HepG2 (cell line): ENCODE results near the gene TEX261. TPM values are rescaled to one million over a fixed set of nuclear protein-coding genes. Genes with fewer than 3 reads are reported as not detected.

ENCODE experiments used
- ATAC-seq: fragments of 200-7000 bp; cut with Tn5 transposase; 3 replicates; pipeline ENCODE4 v1.9.1; 2020; ENCODE audit warnings: mild to moderate bottlenecking, moderate library complexity
- BruUV-seq: library from RNA; stranded (reverse); fragments of 400-500 nt; replicated peaks from 2 replicates; lab custom pipeline; 2021; lab: Mats Ljungman, UMichigan
- CTCF ChIA-PET: fragments of 300-600 bp; formaldehyde crosslinking; extraction: SDS; loops from one replicate; lab custom pipeline; 2021; ENCODE audit warnings: low total read pairs, inconsistent platforms, low intra/inter-chr PET ratio; lab: Yijun Ruan, JAX
- POLR2A ChIA-PET: fragments of 350-600 bp; sonication (Branson Sonifier 250); formaldehyde crosslinking; loops from one replicate; lab custom pipeline; 2020; ENCODE audit warnings: antibody characterized with exemption, inconsistent platforms; lab: Yijun Ruan, JAX
- DNase-seq: peaks from one replicate; pipeline ENCODE4 v3.0.0-alpha.2; 2015; ENCODE audit warnings: low spot score
- FAIRE-seq: peaks from 3 replicates; lab custom pipeline; 2011; peaks lifted over from hg19 to GRCh38; lab: Jason Lieb, UNC
- H2AFZ ChIP-seq: one replicate; pipeline ENCODE4 v1.6.1; 2011; ENCODE audit warnings: low read length, inconsistent platforms
- H3K27ac ChIP-seq: fragments of 300-600 bp; 3 replicates; pipeline ENCODE4 v1.8.0; 2011; ENCODE audit warnings: mixed run types, mild to moderate bottlenecking, mixed read lengths, low read length, inconsistent platforms; ENCODE audit not compliant: insufficient read depth; ENCODE audit errors: extremely low read length
- H3K27me3 ChIP-seq, 2 experiments: fragments of 200-600 bp in 1 of 2; 2 replicates in 1 of 2; 3 replicates in 1 of 2; pipeline versions ENCODE4 v1.6.0 to v1.8.0; 2011; ENCODE audit warnings: low read length in 2 of 2, mild to moderate bottlenecking in 2 of 2, moderate library complexity in 2 of 2, inconsistent platforms in 1 of 2; ENCODE audit not compliant: insufficient read depth in 2 of 2, control insufficient read depth in 1 of 2
- H3K36me3 ChIP-seq, 2 experiments: fragments of 200-600 bp in 1 of 2; replicated peaks in 1 of 2; 2 replicates in 1 of 2; 3 replicates in 1 of 2; pipeline versions ENCODE4 v1.5.1 to v1.8.0; 2011; ENCODE audit warnings: low read length in 2 of 2, inconsistent platforms in 1 of 2; ENCODE audit not compliant: insufficient read depth in 2 of 2, control insufficient read depth in 1 of 2
- H3K4me1 ChIP-seq: 2 replicates; pipeline ENCODE4 v1.5.1; 2012; ENCODE audit warnings: low read length, inconsistent platforms; ENCODE audit not compliant: insufficient read depth
- H3K4me2 ChIP-seq: 2 replicates; pipeline ENCODE4 v1.6.0; 2011; ENCODE audit warnings: low read depth, low read length, inconsistent platforms
- H3K4me3 ChIP-seq, 3 experiments: fragments of 200-600 bp in 1 of 3; sonication (generic), shearing (Covaris generic) in 1 of 3; replicated peaks in 1 of 3; 2 replicates each; pipeline ENCODE4 v1.5.1; 2011 to 2016; ENCODE audit warnings: low read length in 3 of 3, inconsistent platforms in 2 of 3, low read depth in 2 of 3, mild to moderate bottlenecking in 2 of 3, control low read depth in 1 of 3, mixed read lengths in 1 of 3; ENCODE audit not compliant: insufficient read depth in 1 of 3
- H3K79me2 ChIP-seq: one replicate; pipeline ENCODE4 v1.6.1; 2011; ENCODE audit warnings: low read length, inconsistent platforms; ENCODE audit not compliant: insufficient read depth
- H3K9ac ChIP-seq: 2 replicates; pipeline ENCODE4 v1.6.0; 2011; ENCODE audit warnings: mild to moderate bottlenecking, low read depth, low read length, inconsistent platforms; ENCODE audit not compliant: insufficient read depth
- H3K9me3 ChIP-seq: 2 replicates; pipeline ENCODE4 v1.5.1; 2012; ENCODE audit warnings: mild to moderate bottlenecking, low read length
- H4K20me1 ChIP-seq: 2 replicates; pipeline ENCODE4 v1.6.0; 2011; ENCODE audit warnings: inconsistent platforms, mild to moderate bottlenecking, low read length, moderate library complexity; ENCODE audit not compliant: insufficient read depth
- JUN ChIP-seq: sonication (generic); formaldehyde crosslinking; IDR thresholded peaks from 2 replicates; pipeline ENCODE4 v1.4.0; 2020; ENCODE audit warnings: mild to moderate bottlenecking, missing genetic modification reagents
- MED8 ChIP-seq: sonication (generic); formaldehyde crosslinking; IDR thresholded peaks from 2 replicates; pipeline ENCODE4 v1.8.1; 2023; ENCODE audit warnings: mild to moderate bottlenecking, missing genetic modification reagents; ENCODE audit not compliant: insufficient replicate concordance
- ZBTB20 ChIP-seq: sonication (generic); formaldehyde crosslinking; IDR thresholded peaks from 2 replicates; pipeline ENCODE4 v1.8.1; 2023; ENCODE audit warnings: missing genetic modification reagents, low read depth, mild to moderate bottlenecking, borderline replicate concordance
- ZBTB21 ChIP-seq: sonication (generic); formaldehyde crosslinking; IDR thresholded peaks from 2 replicates; pipeline ENCODE4 v1.4.0; 2020; ENCODE audit warnings: missing genetic modification reagents
- ZMYM3 ChIP-seq: sonication (generic); formaldehyde crosslinking; IDR thresholded peaks from 2 replicates; pipeline ENCODE4 v1.5.1; 2020; ENCODE audit warnings: mild to moderate bottlenecking, missing genetic modification reagents
- ZNF281 ChIP-seq: sonication (generic); formaldehyde crosslinking; IDR thresholded peaks from 2 replicates; pipeline ENCODE4 v1.4.0; 2020; ENCODE audit warnings: missing genetic modification reagents, borderline replicate concordance
- ZNF451 ChIP-seq: sonication (generic); formaldehyde crosslinking; IDR thresholded peaks from 2 replicates; pipeline ENCODE4 v1.5.0; 2020; ENCODE audit warnings: mild to moderate bottlenecking, missing genetic modification reagents
- ZNF639 ChIP-seq: conservative IDR thresholded peaks from 2 replicates; pipeline ENCODE4 v1.6.1; 2018; ENCODE audit warnings: missing genetic modification reagents
- WGBS: methylation state at CpG from one replicate; pipeline ENCODE4 v1.1.6; 2017; ENCODE audit warnings: low lambda C conversion rate; 5-methylcytosine and 5-hydroxymethylcytosine counted together
- in situ Hi-C: cut with HindIII; loops from 2 replicates; pipeline ENCODE4 v1.10.0; 2017; ENCODE audit warnings: low pct_unique_long_range_greater_than_20kb; ENCODE audit not compliant: extremely low pct_ligation_motif_present
- intact Hi-C: fragments of 100-400 bp; cut with micrococcal nuclease; formaldehyde crosslinking; loops from one replicate; pipeline ENCODE4 v1.10.0; 2022; ENCODE audit not compliant: unreplicated experiment
- polyA plus RNA-seq, 8 experiments: library from polyadenylated mRNA; depleted of rRNA in 3 of 8; stranded (reverse) in 7 of 8; unstranded in 1 of 8; fragments of >200 nt; fragmentation: Illumina TruSeq in 4 of 8; extraction: Trizol in 4 of 8; gene quantifications; 2 replicates each; pipeline versions ENCODE4 v1.2.1 to v1.2.3, GENCODE V29; 2011 to 2016; ENCODE audit warnings: low read depth in 4 of 8, missing spikeins in 1 of 8, mixed read lengths in 1 of 8; ENCODE audit not compliant: insufficient read depth in 1 of 8
- total RNA-seq, 5 experiments: library from RNA; depleted of rRNA; stranded (reverse); fragments of >200 nt; fragmentation: Illumina TruSeq; extraction: Trizol; gene quantifications; 2 replicates each; pipeline ENCODE4 v1.2.3, GENCODE V29; 2016; ENCODE audit warnings: low read depth in 1 of 5
- TF ChIP-seq, protein P1 (sequence below): IDR thresholded peaks from 2 replicates; pipeline ENCODE4 v1.6.1; 2016
- TF ChIP-seq, protein P2 (sequence below): sonication (generic); formaldehyde crosslinking; IDR thresholded peaks from 2 replicates; pipeline ENCODE4 v1.4.0; 2020; ENCODE audit warnings: missing genetic modification reagents

The TEX261 gene
- total and polyA plus RNA-seq, 2 of the 13 experiments (the other 11 are each of a cell fraction or from before 2014, with no cell fraction given) = 43.8 to 78.7 TPM

DNA sequence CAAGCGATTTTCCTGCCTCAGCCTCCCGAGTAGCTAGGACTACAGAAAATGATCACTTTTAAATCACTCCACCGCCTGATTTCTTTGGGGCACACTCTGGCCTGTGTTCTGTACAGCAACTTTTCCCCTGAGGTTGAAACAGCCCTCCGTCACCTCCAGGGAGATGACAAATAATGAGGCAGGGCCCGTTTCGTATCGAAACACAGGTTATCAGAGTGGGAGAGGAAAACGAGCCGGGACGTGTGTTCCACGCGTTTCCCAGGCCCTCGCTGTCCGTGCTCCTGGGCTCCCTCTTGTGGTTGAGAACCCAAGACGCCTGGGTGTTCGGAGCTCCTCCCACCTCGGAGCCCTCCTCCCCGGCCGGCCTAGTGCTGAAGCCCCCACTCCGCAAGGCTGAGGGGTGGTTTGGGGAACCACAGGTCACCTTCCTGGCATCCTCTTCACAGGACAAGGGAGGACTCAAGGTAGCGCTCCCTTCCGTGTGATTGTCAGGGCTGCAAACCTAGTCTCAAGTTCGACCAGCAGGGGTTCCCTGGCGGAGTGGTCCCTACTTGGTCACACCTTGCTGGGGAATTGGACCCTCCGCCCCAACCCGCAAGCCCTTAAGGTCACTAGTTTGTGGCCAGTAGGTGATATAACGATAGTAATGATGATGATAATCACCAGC, 46.2 kb downstream of the TEX261 start:
- Histone ChIP-seq H3K27ac (no peak overlapping the region), H3K27me3 (peaks cover 0 to 17% of the 10 kb centered on the region in 2 experiments; a peak in 3 of 5 replicates), H3K4me1 (peaks cover 34% of the 10 kb centered on the region), H3K9me3 (no peaks in the 10 kb centered on the region), H4K20me1 (no peaks in the 10 kb centered on the region), H3K9ac (peak overlapping the region; percentile 13; the same call in 1 of the 2 replicates), H3K4me3 (peak overlapping the region; percentile 10 to 61 (median 53)), H3K79me2 (no peaks in the 10 kb centered on the region), H3K4me2 (peak overlapping the region; percentile 85), H3K36me3 (no peaks in the 10 kb centered on the region), H2AFZ (peak overlapping the region; percentile 58)
- peak; percentile 85 for FAIRE-seq
- ChIA-PET POLR2A (interaction anchor here (0.5 to 1.4 kb wide), 9 partner anchors 9 to 128 kb away, joined by 3 to 6 read pairs (median 3); partner anchors contain the start of genes ATP6V1B1, CLEC4F and NAGK), CTCF (interaction anchor here (1.2 to 4.9 kb wide), 7 partner anchors 25 to 158 kb away, joined by 3 to 93 read pairs (median 11); partner anchors contain the start of gene FIGLA)
- BruUV-seq = no TSS peak
- ATAC-seq = peak; percentile 93
- peak; percentile 67 for DNase-seq
- intact Hi-C loops (loop anchor here (1.0 kb wide), 1 partner anchor 77 kb away; no protein-coding TSS in a partner anchor), in situ Hi-C loops (loop anchor here (5.0 kb wide), 2 partner anchors 76 to 156 kb away; partner anchors contain the start of gene FIGLA)
- 8% methylated on average over 19 of the region's 27 CpGs for WGBS
- TF ChIP-seq ZMYM3 (CRISPR knock-in tag) (peak; percentile 41; the same call in 1 of the 2 replicates), JUN (peak; percentile 41; the same call in 1 of the 2 replicates), ZBTB20 (CRISPR knock-in tag) (peak; percentile 53; the same call in 1 of the 2 replicates), ZNF451 (CRISPR knock-in tag) (peak; percentile 43; the same call in 1 of the 2 replicates), ZNF639 (CRISPR knock-in tag) (no peak), ZNF281 (no peak), MED8 (no peak), ZBTB21 (CRISPR knock-in tag) (no peak)
- TF ChIP-seq, protein P1, sequence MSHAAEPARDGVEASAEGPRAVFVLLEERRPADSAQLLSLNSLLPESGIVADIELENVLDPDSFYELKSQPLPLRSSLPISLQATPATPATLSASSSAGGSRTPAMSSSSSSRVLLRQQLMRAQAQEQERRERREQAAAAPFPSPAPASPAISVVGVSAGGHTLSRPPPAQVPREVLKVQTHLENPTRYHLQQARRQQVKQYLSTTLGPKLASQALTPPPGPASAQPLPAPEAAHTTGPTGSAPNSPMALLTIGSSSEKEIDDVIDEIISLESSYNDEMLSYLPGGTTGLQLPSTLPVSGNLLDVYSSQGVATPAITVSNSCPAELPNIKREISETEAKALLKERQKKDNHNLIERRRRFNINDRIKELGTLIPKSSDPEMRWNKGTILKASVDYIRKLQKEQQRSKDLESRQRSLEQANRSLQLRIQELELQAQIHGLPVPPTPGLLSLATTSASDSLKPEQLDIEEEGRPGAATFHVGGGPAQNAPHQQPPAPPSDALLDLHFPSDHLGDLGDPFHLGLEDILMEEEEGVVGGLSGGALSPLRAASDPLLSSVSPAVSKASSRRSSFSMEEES = peak; percentile 49; the same call in 1 of the 2 replicates
- TF ChIP-seq, protein P2, sequence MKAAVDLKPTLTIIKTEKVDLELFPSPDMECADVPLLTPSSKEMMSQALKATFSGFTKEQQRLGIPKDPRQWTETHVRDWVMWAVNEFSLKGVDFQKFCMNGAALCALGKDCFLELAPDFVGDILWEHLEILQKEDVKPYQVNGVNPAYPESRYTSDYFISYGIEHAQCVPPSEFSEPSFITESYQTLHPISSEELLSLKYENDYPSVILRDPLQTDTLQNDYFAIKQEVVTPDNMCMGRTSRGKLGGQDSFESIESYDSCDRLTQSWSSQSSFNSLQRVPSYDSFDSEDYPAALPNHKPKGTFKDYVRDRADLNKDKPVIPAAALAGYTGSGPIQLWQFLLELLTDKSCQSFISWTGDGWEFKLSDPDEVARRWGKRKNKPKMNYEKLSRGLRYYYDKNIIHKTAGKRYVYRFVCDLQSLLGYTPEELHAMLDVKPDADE = no peak
